Measurements from ENCODE around the gene PEX11G.

GRCh38 chr19:7470540-7471305 is 18.1 kb downstream of the PEX11G start:
- TF ChIP-seq SPI1 (IDR thresholded peaks at IDR 0.05; ENCODE audit: low read depth, low read length) (no peak), POLR2A (IDR thresholded peaks at IDR 0.05; ENCODE audit: low read depth, low read length) (no peak)

All from GM12891 (cell line).